ENCODE results near the gene MYH11.

DNA sequence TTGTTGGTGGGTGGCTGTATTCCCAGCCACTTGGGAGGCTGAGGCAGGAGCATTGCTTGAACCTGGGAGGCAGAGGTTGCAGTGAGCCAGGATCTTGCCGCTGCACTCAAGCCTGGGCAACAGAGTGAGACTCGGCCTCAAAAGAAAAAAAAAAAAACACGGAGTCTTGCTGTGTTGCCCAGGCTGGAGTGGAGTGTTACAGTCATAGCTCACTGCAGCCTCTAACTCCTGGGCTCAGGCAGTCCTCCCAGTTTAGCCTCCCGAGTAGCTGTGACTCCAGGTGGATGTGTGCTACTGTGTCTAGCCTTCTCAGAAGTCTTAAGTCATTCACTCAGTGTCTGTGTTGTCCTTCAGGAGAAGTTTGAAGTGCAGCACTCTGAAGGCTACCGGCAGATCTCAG, 179.4 kb downstream of the MYH11 start:
- TF ChIP-seq, protein P1, sequence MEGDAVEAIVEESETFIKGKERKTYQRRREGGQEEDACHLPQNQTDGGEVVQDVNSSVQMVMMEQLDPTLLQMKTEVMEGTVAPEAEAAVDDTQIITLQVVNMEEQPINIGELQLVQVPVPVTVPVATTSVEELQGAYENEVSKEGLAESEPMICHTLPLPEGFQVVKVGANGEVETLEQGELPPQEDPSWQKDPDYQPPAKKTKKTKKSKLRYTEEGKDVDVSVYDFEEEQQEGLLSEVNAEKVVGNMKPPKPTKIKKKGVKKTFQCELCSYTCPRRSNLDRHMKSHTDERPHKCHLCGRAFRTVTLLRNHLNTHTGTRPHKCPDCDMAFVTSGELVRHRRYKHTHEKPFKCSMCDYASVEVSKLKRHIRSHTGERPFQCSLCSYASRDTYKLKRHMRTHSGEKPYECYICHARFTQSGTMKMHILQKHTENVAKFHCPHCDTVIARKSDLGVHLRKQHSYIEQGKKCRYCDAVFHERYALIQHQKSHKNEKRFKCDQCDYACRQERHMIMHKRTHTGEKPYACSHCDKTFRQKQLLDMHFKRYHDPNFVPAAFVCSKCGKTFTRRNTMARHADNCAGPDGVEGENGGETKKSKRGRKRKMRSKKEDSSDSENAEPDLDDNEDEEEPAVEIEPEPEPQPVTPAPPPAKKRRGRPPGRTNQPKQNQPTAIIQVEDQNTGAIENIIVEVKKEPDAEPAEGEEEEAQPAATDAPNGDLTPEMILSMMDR (conservative IDR thresholded peaks at IDR 0.05 in 1 of 2, IDR thresholded peaks at IDR 0.05 in 1 of 2; ENCODE audit: low read depth in 1 of 2, low read length in 2 of 2), result no peak
- no peak for TF ChIP-seq EZH2 (IDR thresholded peaks at IDR 0.05; ENCODE audit: low read length, missing control alignments)

All from fibroblast of lung (primary cell).